Stimulated activated CD8-positive, alpha-beta memory T cell treated with anti-CD3 and anti-CD28 coated beads, Interleukin-4, amount 100 ng/mL, for 4 hours (primary cell): Measurements from ENCODE around the gene FAM90A26.
"Not testable (repeated sequence)": the region's sequence is repeated elsewhere in the genome, so short reads cannot be mapped to it uniquely, and the experiment has no call there.

Experiments
- DNase-seq, 2 donors: peaks; one replicate each; pipeline ENCODE4 v3.0.0-alpha.2; 2020; ENCODE audit warnings: low read depth in 2 of 2, low spot score in 1 of 2

The FAM90A26 gene

DNA sequence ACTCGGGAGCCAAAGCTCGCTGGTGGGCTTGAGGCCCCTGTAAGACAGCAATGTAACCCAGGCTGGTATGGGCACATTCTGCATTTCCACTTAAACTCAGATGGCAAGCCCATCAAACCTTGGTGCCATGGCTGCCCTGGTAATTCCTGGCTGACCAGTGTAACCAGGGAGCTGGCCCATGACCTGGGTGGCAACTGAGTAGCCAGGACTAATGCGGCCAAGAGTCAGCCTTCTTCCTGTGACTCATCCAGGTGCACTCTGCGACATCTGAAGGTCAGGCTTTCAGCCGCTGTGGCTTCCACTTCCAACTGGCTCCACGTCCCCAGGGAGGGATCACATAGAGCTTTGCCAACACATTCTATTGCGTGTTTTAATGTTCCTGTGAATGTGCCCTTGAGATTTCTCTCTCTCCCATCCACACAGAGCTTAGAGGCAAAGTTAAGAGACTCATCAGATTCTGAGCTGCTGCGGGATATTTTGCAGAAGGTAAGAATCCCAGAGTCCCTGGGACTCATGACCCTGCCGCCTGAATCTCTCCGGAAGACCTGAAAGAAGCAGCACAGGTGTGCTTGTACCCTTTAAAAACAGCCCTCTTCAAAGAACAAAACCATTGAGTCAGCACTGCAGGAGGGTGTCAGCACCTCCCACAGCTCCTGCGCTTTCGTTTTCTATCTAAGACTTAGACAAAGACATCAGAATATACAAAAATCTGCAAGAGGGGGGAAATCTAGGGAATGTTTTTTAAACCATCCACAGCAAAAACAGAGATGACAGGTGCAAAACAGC, 14.9 kb upstream of the FAM90A26 start:
- DNase-seq, result not testable (repeated sequence)

DNA sequence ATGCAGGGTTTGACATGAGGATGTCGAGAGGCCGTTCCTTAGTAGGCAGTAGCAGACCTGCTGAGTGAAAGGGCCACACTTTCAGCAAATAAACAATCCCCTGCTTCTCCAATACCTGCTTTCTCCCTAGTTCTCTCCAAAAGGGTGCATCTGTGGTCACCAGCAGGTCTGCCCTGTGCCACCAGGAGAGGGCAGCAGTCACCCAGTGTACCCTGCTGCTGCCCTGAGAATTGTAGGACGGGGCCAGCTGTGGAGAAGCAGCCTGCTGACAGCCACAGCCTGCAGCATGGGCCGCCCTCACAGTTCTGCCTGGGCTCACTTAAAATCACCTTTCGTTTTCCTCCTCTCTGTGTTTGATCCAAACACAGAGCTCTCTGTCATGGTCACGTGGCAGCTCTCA, 11.8 kb upstream of the FAM90A26 start:
- peak in 1 of 2 donors; percentile 2 for DNase-seq

GRCh38 chr4:9160046-9160445, 10.2 kb upstream of the FAM90A26 start:
- not testable (repeated sequence) for DNase-seq

GRCh38 chr4:9165990-9166389, 4.2 kb upstream of the FAM90A26 start:
- not testable (repeated sequence) for DNase-seq

DNA sequence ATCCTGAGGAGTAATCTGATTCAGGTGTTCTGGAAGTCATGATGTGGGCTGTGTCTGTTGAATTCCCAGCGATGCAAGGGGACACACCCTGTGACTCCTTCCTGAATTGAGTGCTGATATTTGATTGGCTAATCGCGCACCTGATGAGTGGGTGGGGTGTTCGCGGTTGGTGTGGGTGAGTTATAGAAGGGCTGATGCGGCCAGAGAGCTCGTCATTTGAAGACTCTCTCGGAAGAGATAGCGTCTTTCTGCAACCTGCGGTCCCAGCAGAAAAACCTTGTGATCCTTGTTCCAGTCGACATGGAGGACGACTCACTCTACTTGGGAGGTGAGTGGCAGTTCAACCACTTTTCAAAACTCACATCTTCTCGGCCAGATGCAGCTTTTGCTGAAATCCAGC, 40.1 kb downstream of the FAM90A26 start, which contains the start of gene USP17L10:
USP17L10 (plus strand) TSS at position 301 of the 400 bp plus-strand sequence; CDS start at position 301, 0 bp downstream.
- DNase-seq, result not testable (repeated sequence)

DNA sequence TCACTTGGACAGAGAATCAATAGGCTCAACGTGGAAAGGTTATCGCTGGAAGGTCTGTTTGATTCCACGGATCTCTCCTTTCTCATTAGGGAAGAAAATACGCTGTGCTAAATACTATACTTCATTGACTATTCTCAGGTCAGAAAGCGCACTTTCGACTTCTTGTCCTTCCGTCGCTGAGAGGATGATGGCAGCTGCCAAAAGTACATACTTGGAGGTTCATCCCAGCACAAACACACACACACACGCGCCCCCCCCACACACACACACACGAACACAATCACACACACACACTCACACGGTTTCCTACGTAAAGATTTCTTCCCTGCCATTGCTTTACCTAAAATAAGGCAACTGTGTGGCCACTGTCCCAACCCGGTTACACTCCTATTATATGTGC, 44.5 kb downstream of the FAM90A26 start:
- DNase-seq, result not testable (repeated sequence)

- DNase-seq, result not testable (repeated sequence)
Measured at GRCh38 chr4:9215105-9215504, 44.9 kb downstream of the FAM90A26 start, which contains the start of gene USP17L11. TSS of gene USP17L11 (plus strand) at chr4:9215405. CDS start at chr4:9215405, 0 bp downstream.

- DNase-seq, result not testable (repeated sequence)
Measured at GRCh38 chr4:9219852-9220251, 49.6 kb downstream of the FAM90A26 start, which contains the start of gene USP17L12. TSS of gene USP17L12 (plus strand) at chr4:9220152. CDS start at chr4:9220152, 0 bp downstream.

- DNase-seq, result not testable (repeated sequence)
Measured at GRCh38 chr4:9224596-9224995, 54.4 kb downstream of the FAM90A26 start, which contains the start of gene USP17L13. TSS of gene USP17L13 (plus strand) at chr4:9224896. CDS start at chr4:9224896, 0 bp downstream.
